KMS-11 (cell line): ENCODE measurements around the gene ARHGEF1.

ENCODE experiments used
- H2AFZ ChIP-seq: fragments of 200-600 bp; sonication (generic); 2 replicates; pipeline ENCODE4 v1.6.1; 2016; ENCODE audit warnings: antibody characterized with exemption, mixed run types, low read depth
- H3K27ac ChIP-seq: fragments of 200-600 bp; sonication (generic); 2 replicates; pipeline ENCODE4 v1.6.1; 2016; ENCODE audit warnings: mild to moderate bottlenecking, mixed run types
- H3K27me3 ChIP-seq: fragments of 200-600 bp; sonication (generic); 2 replicates; pipeline ENCODE4 v1.6.1; 2017; ENCODE audit warnings: mild to moderate bottlenecking, low read depth, mixed run types, moderate library complexity; ENCODE audit not compliant: insufficient read depth
- H3K36me3 ChIP-seq: fragments of 200-600 bp; sonication (generic); 2 replicates; pipeline ENCODE4 v1.6.1; 2017; ENCODE audit warnings: mild to moderate bottlenecking, mixed run types; ENCODE audit not compliant: insufficient read depth
- H3K4me1 ChIP-seq: fragments of 200-600 bp; sonication (generic); 2 replicates; pipeline ENCODE4 v1.6.1; 2016; ENCODE audit warnings: mild to moderate bottlenecking, low read depth, mixed run types; ENCODE audit not compliant: poor library complexity, severe bottlenecking
- H3K4me2 ChIP-seq: fragments of 200-600 bp; sonication (generic); 2 replicates; pipeline ENCODE4 v1.7.0; 2016; ENCODE audit warnings: mild to moderate bottlenecking, mixed run types
- H3K4me3 ChIP-seq: fragments of 200-600 bp; sonication (generic); IDR thresholded peaks from 2 replicates; pipeline ENCODE4 v1.6.1; 2017; ENCODE audit warnings: low read depth, low read length, mixed read lengths; ENCODE audit not compliant: insufficient read depth
- H3K79me2 ChIP-seq: fragments of 200-600 bp; sonication (generic); 2 replicates; pipeline ENCODE4 v1.6.1; 2016; ENCODE audit warnings: low read depth, mixed run types; ENCODE audit not compliant: insufficient read depth
- H3K9ac ChIP-seq: fragments of 200-600 bp; sonication (generic); 2 replicates; pipeline ENCODE4 v1.6.1; 2016; ENCODE audit warnings: mild to moderate bottlenecking, mixed run types
- H4K20me1 ChIP-seq: fragments of 200-600 bp; sonication (generic); 2 replicates; pipeline ENCODE4 v1.6.1; 2016; ENCODE audit warnings: mild to moderate bottlenecking, mixed run types; ENCODE audit not compliant: insufficient read depth
- TF ChIP-seq, protein P1 (sequence below): fragments of 200-600 bp; sonication (generic); conservative IDR thresholded peaks from 2 replicates; pipeline ENCODE4 v1.6.1; 2017; ENCODE audit warnings: low read depth, mild to moderate bottlenecking, antibody characterized with exemption, low read length, moderate library complexity, mixed read lengths

Gene ARHGEF1

GRCh38 chr19:41904118-41904870 lies 21.3 kb downstream of the ARHGEF1 start:
- H4K20me1 ChIP-seq: no peaks in the 10 kb centered on the region
- H3K27me3 ChIP-seq: no peaks in the 10 kb centered on the region
- H3K4me2 ChIP-seq: no peak overlapping the region
- no peaks in the 10 kb centered on the region for H3K79me2 ChIP-seq
- H3K4me3 ChIP-seq: no peak overlapping the region
- H3K4me1 ChIP-seq: no peaks in the 10 kb centered on the region
- no peaks in the 10 kb centered on the region; the same call in 1 of the 2 replicates for H3K36me3 ChIP-seq
- H3K27ac ChIP-seq: no peak overlapping the region
- no peak overlapping the region for H3K9ac ChIP-seq
- TF ChIP-seq, protein P1, sequence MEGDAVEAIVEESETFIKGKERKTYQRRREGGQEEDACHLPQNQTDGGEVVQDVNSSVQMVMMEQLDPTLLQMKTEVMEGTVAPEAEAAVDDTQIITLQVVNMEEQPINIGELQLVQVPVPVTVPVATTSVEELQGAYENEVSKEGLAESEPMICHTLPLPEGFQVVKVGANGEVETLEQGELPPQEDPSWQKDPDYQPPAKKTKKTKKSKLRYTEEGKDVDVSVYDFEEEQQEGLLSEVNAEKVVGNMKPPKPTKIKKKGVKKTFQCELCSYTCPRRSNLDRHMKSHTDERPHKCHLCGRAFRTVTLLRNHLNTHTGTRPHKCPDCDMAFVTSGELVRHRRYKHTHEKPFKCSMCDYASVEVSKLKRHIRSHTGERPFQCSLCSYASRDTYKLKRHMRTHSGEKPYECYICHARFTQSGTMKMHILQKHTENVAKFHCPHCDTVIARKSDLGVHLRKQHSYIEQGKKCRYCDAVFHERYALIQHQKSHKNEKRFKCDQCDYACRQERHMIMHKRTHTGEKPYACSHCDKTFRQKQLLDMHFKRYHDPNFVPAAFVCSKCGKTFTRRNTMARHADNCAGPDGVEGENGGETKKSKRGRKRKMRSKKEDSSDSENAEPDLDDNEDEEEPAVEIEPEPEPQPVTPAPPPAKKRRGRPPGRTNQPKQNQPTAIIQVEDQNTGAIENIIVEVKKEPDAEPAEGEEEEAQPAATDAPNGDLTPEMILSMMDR: no peak
- H2AFZ ChIP-seq: no peak overlapping the region

- no peak overlapping the region for H3K9ac ChIP-seq
- no peak overlapping the region for H3K4me2 ChIP-seq
- no peaks in the 10 kb centered on the region; the same call in 1 of the 2 replicates for H3K36me3 ChIP-seq
- no peak overlapping the region for H2AFZ ChIP-seq
- no peaks in the 10 kb centered on the region for H4K20me1 ChIP-seq
- TF ChIP-seq, protein P1: no peak
- no peaks in the 10 kb centered on the region for H3K27me3 ChIP-seq
- no peaks in the 10 kb centered on the region for H3K79me2 ChIP-seq
- no peaks in the 10 kb centered on the region for H3K4me1 ChIP-seq
- H3K4me3 ChIP-seq: no peak overlapping the region
- H3K27ac ChIP-seq: no peak overlapping the region
Measured at GRCh38 chr19:41905273-41906002, 22.5 kb downstream of the ARHGEF1 start.

DNA sequence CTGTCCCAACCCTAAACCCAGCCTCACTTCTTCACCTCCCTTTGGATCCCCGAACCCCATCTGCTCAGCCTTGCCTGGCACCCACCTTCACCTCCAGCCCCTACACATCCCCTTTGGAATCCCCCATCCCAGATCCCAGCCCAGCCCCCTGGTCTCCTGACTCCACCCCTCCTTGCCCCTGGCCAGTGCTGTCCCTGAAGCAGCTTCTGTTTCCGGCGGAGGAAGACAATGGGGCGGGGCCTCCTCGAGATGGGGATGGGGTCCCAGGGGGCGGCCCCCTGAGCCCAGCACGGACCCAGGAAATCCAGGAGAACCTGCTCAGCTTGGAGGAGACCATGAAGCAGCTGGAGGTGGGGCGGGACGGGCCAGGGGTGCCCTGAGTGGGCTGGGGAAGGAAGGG lies 23.3 kb downstream of the ARHGEF1 start:
- Histone ChIP-seq H3K27ac (no peak overlapping the region), H3K36me3 (no peaks in the 10 kb centered on the region; the same call in 1 of the 2 replicates), H4K20me1 (no peaks in the 10 kb centered on the region)

DNA sequence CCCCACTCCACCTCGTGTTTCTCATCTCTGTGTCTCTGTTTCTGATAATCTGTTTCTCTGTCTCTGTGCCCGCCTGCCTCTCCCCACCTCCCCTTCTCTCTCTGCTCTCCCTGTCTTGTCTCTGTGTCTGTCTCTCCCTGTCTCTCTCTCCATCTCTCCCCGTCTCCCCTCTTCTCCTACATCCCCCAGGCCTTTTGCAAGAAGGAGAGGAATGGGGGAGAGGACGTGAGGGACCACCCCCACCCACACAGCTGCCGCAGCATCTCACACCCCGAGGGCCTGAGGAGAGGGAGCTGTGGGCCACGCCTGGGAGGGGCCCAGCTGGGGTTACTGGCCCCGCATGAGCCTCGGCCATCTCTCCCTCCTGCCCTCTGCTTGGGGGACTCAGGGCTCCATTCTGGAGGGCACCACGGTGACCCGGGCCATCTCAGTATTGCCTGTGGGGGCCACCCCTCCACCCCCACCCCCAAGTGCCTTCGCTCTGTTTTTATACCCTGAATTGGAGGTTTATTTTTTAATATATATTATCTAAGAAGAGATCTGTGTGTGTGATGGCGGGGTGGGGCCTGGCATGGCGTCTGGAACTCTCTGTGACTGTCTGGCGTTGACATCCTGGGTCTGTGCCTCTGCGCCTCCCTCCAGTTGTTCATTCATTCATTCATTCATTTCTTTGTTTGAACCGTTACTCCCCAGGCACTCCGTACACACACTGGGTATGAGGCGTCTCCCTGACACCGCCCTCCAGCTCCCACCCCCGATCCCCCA lies 24.1 kb downstream of the ARHGEF1 start:
- Histone ChIP-seq H3K27me3 (peaks cover 14% of the 10 kb centered on the region), H3K36me3 (no peaks in the 10 kb centered on the region; the same call in 1 of the 2 replicates), H3K4me1 (no peaks in the 10 kb centered on the region), H3K4me2 (no peak overlapping the region), H3K79me2 (no peaks in the 10 kb centered on the region), H4K20me1 (no peaks in the 10 kb centered on the region), H2AFZ (no peak overlapping the region), H3K9ac (no peak overlapping the region), H3K27ac (no peak overlapping the region), H3K4me3 (no peak overlapping the region)
- TF ChIP-seq, protein P1: no peak

More for the DNA sequence above, 23.3 kb downstream of the ARHGEF1 start:
- Histone ChIP-seq H3K4me2 (no peak overlapping the region), H3K9ac (no peak overlapping the region), H2AFZ (no peak overlapping the region), H3K79me2 (no peaks in the 10 kb centered on the region), H3K4me1 (no peaks in the 10 kb centered on the region), H3K27me3 (peaks cover 5% of the 10 kb centered on the region), H3K4me3 (no peak overlapping the region)
- TF ChIP-seq, protein P1: no peak
